ENCODE data around the gene ADGRA1.

ADGRA1 gene

DNA sequence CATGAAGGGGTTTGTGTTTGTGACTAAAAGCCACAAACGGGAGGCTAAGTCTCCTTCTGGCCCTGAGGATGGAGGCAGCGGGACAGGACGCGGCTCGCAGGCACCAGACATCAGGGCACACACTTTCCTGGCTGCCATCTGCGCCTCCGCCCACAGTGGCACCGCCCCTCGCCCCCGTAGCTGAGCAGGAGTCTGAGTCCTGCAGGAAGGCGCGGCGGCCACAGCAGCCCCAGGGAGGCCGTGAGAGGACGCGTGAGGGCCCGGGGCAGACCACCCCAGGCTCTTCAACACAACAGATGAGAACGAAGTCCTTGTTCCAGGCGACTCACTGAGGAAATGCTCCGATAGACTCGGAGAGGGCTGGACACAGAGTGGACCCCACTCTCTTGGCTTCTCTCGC is 6.6 kb downstream of the ADGRA1 start:
- Histone ChIP-seq H3K9me3 (ENCODE audit: control insufficient read depth in 1 of 2, low read length in 2 of 2) (no peaks in the 10 kb centered on the region), H3K36me3 (ENCODE audit: control insufficient read depth in 1 of 2, insufficient read depth in 2 of 2, low read length in 2 of 2) (no peaks in the 10 kb centered on the region), H3K9ac (ENCODE audit: low read depth in 1 of 2, low read length in 2 of 2) (no peak overlapping the region), H3K4me1 (ENCODE audit: control insufficient read depth in 1 of 2, insufficient read depth in 2 of 2, low read length in 2 of 2) (no peaks in the 10 kb centered on the region), H3K4me3 (ENCODE audit: low read depth in 1 of 2, low read length in 2 of 2) (no peak overlapping the region), H3K27ac (ENCODE audit: low read depth, low read length) (no peak overlapping the region), H3K27me3 (ENCODE audit: control insufficient read depth in 1 of 2, insufficient read depth in 2 of 2, low read length in 2 of 2) (peaks cover 0 to 4% of the 10 kb centered on the region in 2 donors)

- H3K4me3 ChIP-seq (ENCODE audit: low read depth in 1 of 2, low read length in 2 of 2), result no peak overlapping the region
- H3K36me3 ChIP-seq (ENCODE audit: control insufficient read depth in 1 of 2, insufficient read depth in 2 of 2, low read length in 2 of 2), result no peaks in the 10 kb centered on the region
- H3K9me3 ChIP-seq (ENCODE audit: control insufficient read depth in 1 of 2, low read length in 2 of 2), result no peaks in the 10 kb centered on the region
- H3K4me1 ChIP-seq (ENCODE audit: control insufficient read depth in 1 of 2, insufficient read depth in 2 of 2, low read length in 2 of 2), result no peaks in the 10 kb centered on the region
- H3K27ac ChIP-seq (ENCODE audit: low read depth, low read length), result no peak overlapping the region
- H3K9ac ChIP-seq (ENCODE audit: low read depth in 1 of 2, low read length in 2 of 2), result no peak overlapping the region
- no peaks in the 10 kb centered on the region for H3K27me3 ChIP-seq (ENCODE audit: control insufficient read depth in 1 of 2, insufficient read depth in 2 of 2, low read length in 2 of 2)
Observed at GRCh38 chr10:133094866-133095265, 7.1 kb downstream of the ADGRA1 start.

DNA sequence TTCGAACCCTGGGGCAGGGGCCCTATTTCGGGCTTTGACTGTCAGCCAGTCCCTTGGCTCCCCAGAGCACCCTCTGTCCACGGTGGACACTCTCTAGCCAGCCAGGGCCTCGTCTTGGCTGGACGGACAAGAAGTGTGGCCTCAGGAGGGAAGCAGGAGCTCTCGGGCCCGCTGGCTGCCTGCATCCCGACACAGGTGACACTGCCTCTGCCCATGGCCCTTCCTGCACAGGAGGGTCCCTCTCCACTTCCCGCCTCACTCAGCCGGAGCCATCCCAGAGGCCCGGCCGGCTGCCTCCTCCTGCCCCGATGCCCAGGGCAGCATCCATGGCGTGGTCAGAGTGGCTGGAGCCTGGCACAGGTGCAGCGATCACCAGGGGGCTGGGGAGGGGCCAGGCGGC is 7.9 kb downstream of the ADGRA1 start:
- Histone ChIP-seq H3K9ac (ENCODE audit: low read depth in 1 of 2, low read length in 2 of 2) (no peak overlapping the region), H3K27ac (ENCODE audit: low read depth, low read length) (no peak overlapping the region), H3K27me3 (ENCODE audit: control insufficient read depth in 1 of 2, insufficient read depth in 2 of 2, low read length in 2 of 2) (no peaks in the 10 kb centered on the region)

GRCh38 chr10:133096616-133097269 is 9.0 kb downstream of the ADGRA1 start:
- Histone ChIP-seq H3K4me3 (ENCODE audit: low read depth in 1 of 2, low read length in 2 of 2) (no peak overlapping the region), H3K27me3 (ENCODE audit: control insufficient read depth in 1 of 2, insufficient read depth in 2 of 2, low read length in 2 of 2) (no peaks in the 10 kb centered on the region), H3K27ac (ENCODE audit: low read depth, low read length) (no peak overlapping the region), H3K36me3 (ENCODE audit: control insufficient read depth in 1 of 2, insufficient read depth in 2 of 2, low read length in 2 of 2) (no peaks in the 10 kb centered on the region), H3K9me3 (ENCODE audit: control insufficient read depth in 1 of 2, low read length in 2 of 2) (no peaks in the 10 kb centered on the region), H3K9ac (ENCODE audit: low read depth in 1 of 2, low read length in 2 of 2) (no peak overlapping the region), H3K4me1 (ENCODE audit: control insufficient read depth in 1 of 2, insufficient read depth in 2 of 2, low read length in 2 of 2) (no peaks in the 10 kb centered on the region)

More for the DNA sequence above, 7.9 kb downstream of the ADGRA1 start:
- Histone ChIP-seq H3K4me3 (ENCODE audit: low read depth in 1 of 2, low read length in 2 of 2) (no peak overlapping the region), H3K9me3 (ENCODE audit: control insufficient read depth in 1 of 2, low read length in 2 of 2) (no peaks in the 10 kb centered on the region), H3K36me3 (ENCODE audit: control insufficient read depth in 1 of 2, insufficient read depth in 2 of 2, low read length in 2 of 2) (no peaks in the 10 kb centered on the region), H3K4me1 (ENCODE audit: control insufficient read depth in 1 of 2, insufficient read depth in 2 of 2, low read length in 2 of 2) (no peaks in the 10 kb centered on the region)

DNA sequence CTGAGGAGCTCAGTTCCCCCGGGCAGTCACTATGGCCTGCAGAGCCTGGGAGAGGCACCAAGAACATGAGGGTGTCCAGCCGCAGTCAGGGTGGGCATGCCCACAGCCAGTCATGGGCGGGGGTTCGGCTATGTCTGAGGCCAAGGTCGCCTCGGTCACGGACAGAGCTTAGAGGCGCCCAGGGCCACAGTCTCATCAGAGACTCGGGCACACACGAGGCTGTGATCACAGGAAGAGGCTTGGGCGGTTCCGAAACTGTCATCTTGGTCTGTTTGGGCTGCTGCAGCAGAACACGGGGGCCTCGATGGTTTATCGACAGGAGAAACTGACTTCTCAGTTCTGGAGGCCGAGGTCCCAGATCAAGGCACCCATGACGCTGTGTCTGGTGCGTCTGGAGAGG is 9.7 kb downstream of the ADGRA1 start:
- Histone ChIP-seq H3K4me3 (ENCODE audit: low read depth in 1 of 2, low read length in 2 of 2) (no peak overlapping the region), H3K27ac (ENCODE audit: low read depth, low read length) (no peak overlapping the region), H3K9ac (ENCODE audit: low read depth in 1 of 2, low read length in 2 of 2) (no peak overlapping the region), H3K9me3 (ENCODE audit: control insufficient read depth in 1 of 2, low read length in 2 of 2) (no peaks in the 10 kb centered on the region), H3K4me1 (ENCODE audit: control insufficient read depth in 1 of 2, insufficient read depth in 2 of 2, low read length in 2 of 2) (no peaks in the 10 kb centered on the region), H3K27me3 (ENCODE audit: control insufficient read depth in 1 of 2, insufficient read depth in 2 of 2, low read length in 2 of 2) (no peaks in the 10 kb centered on the region), H3K36me3 (ENCODE audit: control insufficient read depth in 1 of 2, insufficient read depth in 2 of 2, low read length in 2 of 2) (no peaks in the 10 kb centered on the region)

GRCh38 chr10:133097961-133098360 is 10.2 kb downstream of the ADGRA1 start:
- H3K27me3 ChIP-seq (ENCODE audit: control insufficient read depth in 1 of 2, insufficient read depth in 2 of 2, low read length in 2 of 2), result no peaks in the 10 kb centered on the region
- H3K36me3 ChIP-seq (ENCODE audit: control insufficient read depth in 1 of 2, insufficient read depth in 2 of 2, low read length in 2 of 2), result no peaks in the 10 kb centered on the region

GRCh38 chr10:133098426-133099124 is 10.9 kb downstream of the ADGRA1 start:
- H3K27me3 ChIP-seq (ENCODE audit: control insufficient read depth in 1 of 2, insufficient read depth in 2 of 2, low read length in 2 of 2), result no peaks in the 10 kb centered on the region
- H3K9ac ChIP-seq (ENCODE audit: low read depth in 1 of 2, low read length in 2 of 2), result no peak overlapping the region
- H3K27ac ChIP-seq (ENCODE audit: low read depth, low read length), result no peak overlapping the region
- H3K36me3 ChIP-seq (ENCODE audit: control insufficient read depth in 1 of 2, insufficient read depth in 2 of 2, low read length in 2 of 2), result no peaks in the 10 kb centered on the region
- H3K9me3 ChIP-seq (ENCODE audit: control insufficient read depth in 1 of 2, low read length in 2 of 2), result no peaks in the 10 kb centered on the region
- H3K4me1 ChIP-seq (ENCODE audit: control insufficient read depth in 1 of 2, insufficient read depth in 2 of 2, low read length in 2 of 2), result no peaks in the 10 kb centered on the region
- no peak overlapping the region for H3K4me3 ChIP-seq (ENCODE audit: low read depth in 1 of 2, low read length in 2 of 2)

More at GRCh38 chr10:133097961-133098360, 10.2 kb downstream of the ADGRA1 start:
- H3K9me3 ChIP-seq (ENCODE audit: control insufficient read depth in 1 of 2, low read length in 2 of 2), result no peaks in the 10 kb centered on the region
- H3K4me1 ChIP-seq (ENCODE audit: control insufficient read depth in 1 of 2, insufficient read depth in 2 of 2, low read length in 2 of 2), result no peaks in the 10 kb centered on the region
- H3K27ac ChIP-seq (ENCODE audit: low read depth, low read length), result no peak overlapping the region
- no peak overlapping the region for H3K4me3 ChIP-seq (ENCODE audit: low read depth in 1 of 2, low read length in 2 of 2)
- H3K9ac ChIP-seq (ENCODE audit: low read depth in 1 of 2, low read length in 2 of 2), result no peak overlapping the region

DNA sequence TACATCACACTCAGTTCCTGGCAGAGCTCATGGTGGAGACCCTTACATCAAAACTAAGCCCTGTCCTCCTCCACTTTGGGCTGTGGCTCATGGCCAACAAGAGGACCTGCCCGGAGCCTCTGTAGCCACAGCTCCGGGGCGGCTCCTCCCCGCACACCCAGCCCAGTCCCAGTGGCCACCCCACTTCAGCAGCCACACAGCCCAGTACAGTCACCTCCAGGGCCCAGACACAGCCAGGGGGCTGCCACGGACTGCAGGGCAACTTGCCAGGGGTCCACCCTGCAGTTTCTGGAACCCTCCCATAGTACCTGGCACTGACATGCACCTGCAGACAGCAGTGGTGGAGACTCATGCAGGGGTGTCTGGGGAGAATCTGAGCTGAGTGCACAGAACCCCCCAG is 11.8 kb downstream of the ADGRA1 start:
- H3K36me3 ChIP-seq (ENCODE audit: control insufficient read depth in 1 of 2, insufficient read depth in 2 of 2, low read length in 2 of 2), result no peaks in the 10 kb centered on the region
- H3K27ac ChIP-seq (ENCODE audit: low read depth, low read length), result no peak overlapping the region
- H3K9me3 ChIP-seq (ENCODE audit: control insufficient read depth in 1 of 2, low read length in 2 of 2), result no peaks in the 10 kb centered on the region
- no peak overlapping the region for H3K9ac ChIP-seq (ENCODE audit: low read depth in 1 of 2, low read length in 2 of 2)
- H3K4me3 ChIP-seq (ENCODE audit: low read depth in 1 of 2, low read length in 2 of 2), result no peak overlapping the region
- no peaks in the 10 kb centered on the region for H3K4me1 ChIP-seq (ENCODE audit: control insufficient read depth in 1 of 2, insufficient read depth in 2 of 2, low read length in 2 of 2)
- no peaks in the 10 kb centered on the region for H3K27me3 ChIP-seq (ENCODE audit: control insufficient read depth in 1 of 2, insufficient read depth in 2 of 2, low read length in 2 of 2)

GRCh38 chr10:133100186-133100585 is 12.5 kb downstream of the ADGRA1 start:
- no peaks in the 10 kb centered on the region for H3K27me3 ChIP-seq (ENCODE audit: control insufficient read depth in 1 of 2, insufficient read depth in 2 of 2, low read length in 2 of 2)

DNA sequence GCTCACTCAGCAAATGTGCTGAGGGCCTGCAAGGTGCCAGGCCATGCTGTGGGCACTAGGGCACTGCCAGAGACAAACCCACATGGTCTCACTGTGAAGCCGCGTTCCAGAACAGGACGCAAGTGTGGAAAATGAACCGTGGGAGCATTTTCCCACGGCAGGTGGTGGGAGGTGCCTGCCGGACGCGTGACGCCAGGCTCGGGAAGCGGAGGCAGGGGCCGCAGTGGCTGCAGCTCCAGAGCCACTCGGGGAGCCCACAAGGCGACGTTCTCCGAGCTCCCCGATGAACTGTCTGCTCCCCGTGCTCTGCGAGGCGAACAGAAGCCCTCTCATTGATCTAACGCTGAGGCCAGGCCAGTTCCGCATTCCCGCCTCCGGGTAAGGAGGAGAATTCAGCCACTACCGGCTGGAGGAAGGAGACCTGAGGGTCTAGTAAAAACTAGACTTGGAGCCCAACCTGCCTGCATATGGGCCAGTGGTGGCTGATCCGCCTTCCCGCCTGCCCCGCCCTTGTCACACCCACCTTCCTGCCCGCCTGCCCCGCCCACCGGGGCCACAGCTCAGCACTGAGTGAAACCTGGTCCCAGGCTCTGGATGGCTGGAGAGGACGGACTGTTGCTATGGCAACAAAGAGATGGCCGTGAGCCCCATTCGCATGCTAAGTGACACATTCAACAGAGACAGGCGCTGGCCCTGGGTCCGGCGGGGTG is 13.1 kb downstream of the ADGRA1 start:
- H3K36me3 ChIP-seq (ENCODE audit: control insufficient read depth in 1 of 2, insufficient read depth in 2 of 2, low read length in 2 of 2), result no peaks in the 10 kb centered on the region

More at GRCh38 chr10:133100186-133100585, 12.5 kb downstream of the ADGRA1 start:
- no peaks in the 10 kb centered on the region for H3K4me1 ChIP-seq (ENCODE audit: control insufficient read depth in 1 of 2, insufficient read depth in 2 of 2, low read length in 2 of 2)
- H3K36me3 ChIP-seq (ENCODE audit: control insufficient read depth in 1 of 2, insufficient read depth in 2 of 2, low read length in 2 of 2), result no peaks in the 10 kb centered on the region
- H3K9me3 ChIP-seq (ENCODE audit: control insufficient read depth in 1 of 2, low read length in 2 of 2), result no peaks in the 10 kb centered on the region
- no peak overlapping the region for H3K4me3 ChIP-seq (ENCODE audit: low read depth in 1 of 2, low read length in 2 of 2)
- no peak overlapping the region for H3K9ac ChIP-seq (ENCODE audit: low read depth in 1 of 2, low read length in 2 of 2)
- no peak overlapping the region for H3K27ac ChIP-seq (ENCODE audit: low read depth, low read length)

More for the DNA sequence above, 13.1 kb downstream of the ADGRA1 start:
- H3K9me3 ChIP-seq (ENCODE audit: control insufficient read depth in 1 of 2, low read length in 2 of 2), result no peaks in the 10 kb centered on the region
- H3K27me3 ChIP-seq (ENCODE audit: control insufficient read depth in 1 of 2, insufficient read depth in 2 of 2, low read length in 2 of 2), result no peaks in the 10 kb centered on the region
- no peak overlapping the region for H3K9ac ChIP-seq (ENCODE audit: low read depth in 1 of 2, low read length in 2 of 2)
- no peak overlapping the region for H3K4me3 ChIP-seq (ENCODE audit: low read depth in 1 of 2, low read length in 2 of 2)
- H3K27ac ChIP-seq (ENCODE audit: low read depth, low read length), result no peak overlapping the region
- H3K4me1 ChIP-seq (ENCODE audit: control insufficient read depth in 1 of 2, insufficient read depth in 2 of 2, low read length in 2 of 2), result no peaks in the 10 kb centered on the region

All from duodenal mucosa (tissue), 2 donors.